PC-3 (cell line): ENCODE results near the gene ANKH. TPM values are rescaled to one million over a fixed set of nuclear protein-coding genes. Genes with fewer than 3 reads are reported as not detected.

Experiments
- ATAC-seq: fragments of 200-7000 bp; cut with Tn5 transposase; 2 replicates; pipeline ENCODE4 v1.9.1; 2020; ENCODE audit warnings: mild to moderate bottlenecking, moderate library complexity
- BruUV-seq: library from RNA; stranded (reverse); fragments of 400-500 nt; replicated peaks from 2 replicates; lab custom pipeline; 2021; lab: Mats Ljungman, UMichigan
- CTCF ChIA-PET: fragments of 300-600 bp; sonication (Branson Sonifier 250); formaldehyde crosslinking; loops from one replicate; lab custom pipeline; 2022; ENCODE audit warnings: antibody characterized with exemption; lab: Charles Lee
- POLR2A ChIA-PET: fragments of 300-600 bp; sonication (Branson Sonifier 250); formaldehyde crosslinking; loops from one replicate; lab custom pipeline; 2022; ENCODE audit warnings: antibody characterized with exemption; ENCODE audit not compliant: unreplicated experiment; lab: Charles Lee
- DNase-seq: peaks from one replicate; pipeline ENCODE4 v3.0.0-alpha.2; 2015
- H2AFZ ChIP-seq: fragments of 300-600 bp; sonication (generic); 2 replicates; pipeline ENCODE4 v1.6.0; 2016; ENCODE audit warnings: antibody characterized with exemption, low read length
- H3F3A ChIP-seq: fragments of 300-600 bp; sonication (generic); one replicate; pipeline ENCODE4 v1.6.0; 2017; ENCODE audit warnings: antibody characterized with exemption, low read length, control low read depth, mild to moderate bottlenecking; ENCODE audit not compliant: unreplicated experiment
- H3K27ac ChIP-seq: fragments of 300-600 bp; sonication (generic); 2 replicates; pipeline ENCODE4 v1.5.1; 2016; ENCODE audit warnings: mild to moderate bottlenecking, low read length
- H3K27me3 ChIP-seq: fragments of 300-600 bp; sonication (generic); 2 replicates; pipeline ENCODE4 v1.6.1; 2016; ENCODE audit warnings: low read length, mixed read lengths
- H3K36me3 ChIP-seq: fragments of 300-600 bp; sonication (generic); 2 replicates; pipeline ENCODE4 v1.6.1; 2016; ENCODE audit warnings: low read depth, mixed run types, low read length, mixed read lengths
- H3K4me1 ChIP-seq: fragments of 300-600 bp; sonication (generic); 2 replicates; pipeline ENCODE4 v1.5.1; 2016; ENCODE audit warnings: low read length; ENCODE audit not compliant: insufficient read depth
- H3K4me2 ChIP-seq: fragments of 300-600 bp; sonication (generic); 2 replicates; pipeline ENCODE4 v1.6.0; 2016; ENCODE audit warnings: low read length
- H3K4me3 ChIP-seq: fragments of 300-600 bp; sonication (generic); 2 replicates; pipeline ENCODE4 v1.5.1; 2016; ENCODE audit warnings: mild to moderate bottlenecking, low read length, mixed read lengths
- H3K79me2 ChIP-seq: fragments of 300-600 bp; sonication (generic); 2 replicates; pipeline ENCODE4 v1.6.1; 2017; ENCODE audit warnings: low read length, mixed read lengths
- H3K9ac ChIP-seq: fragments of 300-600 bp; sonication (generic); 2 replicates; pipeline ENCODE4 v1.6.0; 2016; ENCODE audit warnings: mild to moderate bottlenecking, low read length
- H3K9me2 ChIP-seq: fragments of 300-600 bp; sonication (generic); replicated peaks from 2 replicates; pipeline ENCODE4 v1.6.1; 2016; ENCODE audit warnings: mixed run types, low read length, mixed read lengths
- H3K9me3 ChIP-seq: fragments of 300-600 bp; sonication (generic); 2 replicates; pipeline ENCODE4 v1.6.1; 2016; ENCODE audit warnings: low read length, mixed read lengths
- H4K20me1 ChIP-seq: fragments of 300-600 bp; sonication (generic); 2 replicates; pipeline ENCODE4 v1.6.1; 2016; ENCODE audit warnings: low read length, mixed read lengths
- CTCF ChIP-seq: fragments of 300-600 bp; sonication (generic); conservative IDR thresholded peaks from 2 replicates; pipeline ENCODE4 v1.5.1; 2017; ENCODE audit warnings: antibody characterized with exemption, low read depth, mild to moderate bottlenecking, low read length
- EZH2 ChIP-seq: fragments of 300-600 bp; sonication (generic); IDR thresholded peaks from one replicate; pipeline ENCODE4 v1.6.1; 2017; ENCODE audit warnings: antibody characterized with exemption, mild to moderate bottlenecking, low read length; ENCODE audit not compliant: unreplicated experiment
- EZH2phosphoT487 ChIP-seq: fragments of 300-600 bp; sonication (generic); IDR thresholded peaks from 2 replicates; pipeline ENCODE4 v1.6.1; 2018; ENCODE audit warnings: mild to moderate bottlenecking, antibody characterized with exemption, low read length, borderline replicate concordance
- intact Hi-C: fragments of 100-400 bp; cut with micrococcal nuclease; formaldehyde crosslinking; loops from 2 replicates; pipeline ENCODE4 v1.9.0; 2023
- total RNA-seq: library from RNA; depleted of rRNA; stranded (reverse); fragments of >200 nt; gene quantifications from 2 replicates; pipeline ENCODE4 v1.2.3, GENCODE V29; 2014

ANKH gene
- total RNA-seq, 1 experiment from 2014 or later = 11.6 TPM

GRCh38 chr5:14765587-14765986, 106.0 kb downstream of the ANKH start:
- ATAC-seq = no peak
- H3K4me3 ChIP-seq = no peak overlapping the region
- intact Hi-C loops = no loop called here

GRCh38 chr5:14762549-14763216, 108.9 kb downstream of the ANKH start:
- TF ChIP-seq EZH2 = no peak
- no peak for TF ChIP-seq CTCF
- no peak for TF ChIP-seq EZH2phosphoT487
- no peaks in the 10 kb centered on the region for H3K9me3 ChIP-seq
- no peak overlapping the region for H3K4me3 ChIP-seq
- no peaks in the 10 kb centered on the region for H4K20me1 ChIP-seq
- no peak overlapping the region for H3K4me2 ChIP-seq
- peaks cover 3% of the 10 kb centered on the region for H3K4me1 ChIP-seq
- no peaks in the 10 kb centered on the region for H3K9me2 ChIP-seq
- H3K79me2 ChIP-seq = no peaks in the 10 kb centered on the region
- ChIA-PET CTCF (interaction anchor here (0.6 kb wide), 1 partner anchor 111 kb away, joined by 4 read pairs; no protein-coding TSS in a partner anchor), POLR2A (interaction anchor here (0.6 kb wide), 1 partner anchor 1712 kb away, joined by 6 read pairs; no protein-coding TSS in a partner anchor)
- BruUV-seq = no TSS peak
- no peak for ATAC-seq
- intact Hi-C loops = no loop called here
- H3K36me3 ChIP-seq = no peaks in the 10 kb centered on the region
- H3K27me3 ChIP-seq = no peaks in the 10 kb centered on the region
- no peak for DNase-seq
- H3F3A ChIP-seq = no peaks in the 10 kb centered on the region
- H3K27ac ChIP-seq = no peak overlapping the region
- H3K9ac ChIP-seq = no peak overlapping the region
- no peak overlapping the region for H2AFZ ChIP-seq

More at GRCh38 chr5:14765587-14765986, 106.0 kb downstream of the ANKH start:
- H2AFZ ChIP-seq = no peak overlapping the region
- H3K4me1 ChIP-seq = peaks cover 14% of the 10 kb centered on the region
- H3K9me3 ChIP-seq = no peaks in the 10 kb centered on the region
- ChIA-PET CTCF (no interaction called here), POLR2A (no interaction called here)
- H4K20me1 ChIP-seq = no peaks in the 10 kb centered on the region
- H3K36me3 ChIP-seq = no peaks in the 10 kb centered on the region
- H3K9ac ChIP-seq = no peak overlapping the region
- no peak overlapping the region for H3K4me2 ChIP-seq
- BruUV-seq = no TSS peak
- no peak for DNase-seq
- no peaks in the 10 kb centered on the region for H3F3A ChIP-seq
- H3K9me2 ChIP-seq = no peaks in the 10 kb centered on the region
- TF ChIP-seq CTCF = no peak
- TF ChIP-seq EZH2 = no peak
- no peak for TF ChIP-seq EZH2phosphoT487
- H3K27me3 ChIP-seq = no peaks in the 10 kb centered on the region
- H3K27ac ChIP-seq = no peak overlapping the region
- no peaks in the 10 kb centered on the region for H3K79me2 ChIP-seq

GRCh38 chr5:14760548-14761002, 111.0 kb downstream of the ANKH start:
- POLR2A ChIA-PET = no interaction called here
- no peaks in the 10 kb centered on the region for H4K20me1 ChIP-seq
- no peaks in the 10 kb centered on the region for H3K27me3 ChIP-seq
- no peak overlapping the region for H2AFZ ChIP-seq
- H3K36me3 ChIP-seq = no peaks in the 10 kb centered on the region
- no peak overlapping the region for H3K9ac ChIP-seq
- no peaks in the 10 kb centered on the region for H3F3A ChIP-seq
- H3K4me2 ChIP-seq = no peak overlapping the region
- CTCF ChIA-PET = no interaction called here
- H3K4me3 ChIP-seq = no peak overlapping the region
- H3K9me2 ChIP-seq = no peaks in the 10 kb centered on the region
- H3K9me3 ChIP-seq = no peaks in the 10 kb centered on the region
- no peaks in the 10 kb centered on the region for H3K4me1 ChIP-seq
- intact Hi-C loops = no loop called here
- no peak overlapping the region for H3K27ac ChIP-seq
- H3K79me2 ChIP-seq = no peaks in the 10 kb centered on the region
- TF ChIP-seq CTCF (no peak), EZH2 (no peak), EZH2phosphoT487 (no peak)
- ATAC-seq (no peak), DNase-seq (no peak)
- BruUV-seq = no TSS peak
